ENCODE results near the gene SLC35G4.

SLC35G4 gene

GRCh38 chr18:11658019-11658418 is 48.6 kb downstream of the SLC35G4 start:
- ChIA-PET POLR2A (no interaction called here), CTCF (no interaction called here)
- DNase-seq (ENCODE audit: low read depth, low spot score), result no peak
- TF ChIP-seq CTCF (IDR thresholded peaks at IDR 0.05; ENCODE audit: insufficient read depth, low read length, missing control alignments), result no peak
- H3K4me3 ChIP-seq (ENCODE audit: low read depth, low read length), result no peak overlapping the region

DNA sequence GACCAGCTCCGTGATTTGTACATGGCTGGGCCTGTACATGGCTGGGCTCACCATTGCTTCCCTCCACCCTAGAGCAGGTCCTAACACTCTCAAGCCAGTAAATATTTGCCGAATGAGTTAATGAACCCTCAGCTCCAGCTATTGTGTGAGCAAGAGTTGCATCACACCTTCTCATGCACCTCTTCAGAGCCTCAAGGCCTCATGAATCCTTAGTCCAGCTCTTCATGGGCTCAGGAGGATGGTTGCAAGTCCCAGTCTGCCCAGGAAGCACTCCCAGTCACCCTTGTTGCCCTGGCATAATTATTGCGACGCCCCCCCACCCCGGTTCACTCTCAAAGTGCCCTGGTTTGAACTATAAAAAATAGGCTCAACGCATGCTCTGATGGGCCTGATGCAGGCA is 49.6 kb downstream of the SLC35G4 start:
- ChIA-PET POLR2A (no interaction called here), CTCF (no interaction called here)
- no peak for TF ChIP-seq CTCF (IDR thresholded peaks at IDR 0.05; ENCODE audit: insufficient read depth, low read length, missing control alignments)
- DNase-seq (ENCODE audit: low read depth, low spot score), result no peak
- no peak overlapping the region for H3K4me3 ChIP-seq (ENCODE audit: low read depth, low read length)
